Sciatic nerve (tissue), 2 donors: Measurements from ENCODE around the gene C6orf163. TPM values are rescaled to one million over a fixed set of nuclear protein-coding genes. Genes with fewer than 3 reads are reported as not detected.
"Not testable (repeated sequence)": the region's sequence is repeated elsewhere in the genome, so short reads cannot be mapped to it uniquely, and the experiment has no call there.

ENCODE experiments used
- ATAC-seq: fragments of 200-7000 bp; cut with Tn5 transposase; one replicate; pipeline ENCODE4 v1.9.1; 2020; ENCODE audit warnings: mild to moderate bottlenecking, moderate library complexity
- DNase-seq: peaks from one replicate; pipeline ENCODE4 v3.0.0-alpha.2; 2020; ENCODE audit warnings: low spot score
- intact Hi-C: fragments of 100-400 bp; cut with DNase I; formaldehyde crosslinking; loops from one replicate; pipeline ENCODE4 v1.14.2; 2022
- total RNA-seq: library from RNA; stranded (reverse); fragmentation: NEBNext Ultra II Directional; extraction: Animal tissue kit (Norgen Biotek cat#: 25700); gene quantifications from one replicate; pipeline ENCODE4 v1.2.1, GENCODE V29; 2021
- donor health status: DM: no; HTN: no; CAD: no.
- donor health status: DM: no; HTN: no; CAD: no.

C6orf163 gene
- total RNA-seq = 4.7 TPM

DNA sequence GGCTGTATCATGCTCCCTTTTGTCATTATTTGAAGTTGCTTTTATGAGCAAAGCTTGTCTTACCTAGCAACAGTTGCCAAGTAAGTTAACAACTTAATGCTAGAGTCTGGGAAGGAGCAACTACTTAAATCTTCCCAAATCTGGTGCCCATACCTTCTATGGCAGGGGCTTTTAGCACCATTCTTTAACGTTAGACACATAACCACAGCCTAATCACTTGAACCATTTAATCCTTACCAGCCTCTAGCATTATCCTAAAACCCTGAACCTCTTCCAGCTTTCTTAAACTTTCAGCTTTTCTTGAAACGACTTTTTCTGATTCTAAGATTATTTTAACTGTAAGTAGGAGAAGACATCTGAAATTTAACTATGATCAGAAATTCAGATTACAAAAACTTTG is at the start of gene C6orf163:
Gene C6orf163, plus strand, starts transcription at position 83 of the 400 bp plus-strand sequence. Its CDS starts 287 bp downstream, at position 370.
- intact Hi-C loops = no loop called here
- DNase-seq = no peak
- ATAC-seq = no peak

GRCh38 chr6:87297119-87297518 is 47.5 kb upstream of the C6orf163 start:
- intact Hi-C loops = no loop called here
- no peak for DNase-seq

DNA sequence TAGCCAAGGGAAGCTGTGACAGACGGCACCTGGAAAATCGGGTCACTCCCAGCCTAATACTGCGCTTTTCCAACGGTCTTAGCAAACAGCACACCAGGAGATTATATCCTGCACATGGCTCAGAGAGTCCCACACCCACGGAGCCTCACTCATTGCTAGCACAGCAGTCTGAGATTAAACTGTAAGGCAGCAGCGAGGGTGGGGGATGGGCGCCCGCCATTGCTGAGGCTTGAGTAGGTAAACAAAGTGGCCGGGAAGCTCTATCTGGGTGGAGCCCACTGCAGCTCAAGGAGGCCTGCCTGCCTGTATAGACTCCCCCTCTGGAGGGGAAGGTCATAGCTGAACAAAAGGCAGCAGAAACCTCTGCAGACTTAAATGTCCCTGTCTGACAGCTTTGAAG is 43.3 kb upstream of the C6orf163 start:
- ATAC-seq, DNase-seq, intact Hi-C loops: not testable (repeated sequence)

More at GRCh38 chr6:87297119-87297518, 47.5 kb upstream of the C6orf163 start:
- ATAC-seq = no peak

DNA sequence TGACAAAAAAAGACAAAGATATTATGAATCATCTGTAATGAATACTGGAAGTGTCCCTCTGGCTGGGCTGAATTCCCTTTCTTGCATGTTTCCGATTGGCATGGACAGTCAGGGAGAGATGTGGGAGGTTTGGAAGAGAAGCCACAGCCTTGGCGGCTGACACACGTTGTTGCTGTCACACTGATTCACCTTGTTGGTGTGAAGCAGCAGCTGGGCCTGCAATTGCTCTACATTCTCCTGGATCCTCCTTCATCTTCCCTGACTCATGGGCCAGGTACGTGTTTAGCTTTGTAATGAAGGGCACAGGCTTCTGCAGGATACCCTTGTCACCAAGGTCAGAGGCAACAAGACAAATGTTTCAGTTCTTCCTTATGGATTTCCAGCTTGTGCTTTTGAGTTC is 35.6 kb upstream of the C6orf163 start:
- intact Hi-C loops = no loop called here
- DNase-seq = no peak

GRCh38 chr6:87312860-87313259 is 31.8 kb upstream of the C6orf163 start:
- ATAC-seq (no peak), DNase-seq (no peak)
- intact Hi-C loops = no loop called here

More for the DNA sequence above, 35.6 kb upstream of the C6orf163 start:
- no peak for ATAC-seq

GRCh38 chr6:87315071-87315470 is 29.5 kb upstream of the C6orf163 start:
- DNase-seq = no peak
- intact Hi-C loops = no loop called here
- no peak for ATAC-seq

DNA sequence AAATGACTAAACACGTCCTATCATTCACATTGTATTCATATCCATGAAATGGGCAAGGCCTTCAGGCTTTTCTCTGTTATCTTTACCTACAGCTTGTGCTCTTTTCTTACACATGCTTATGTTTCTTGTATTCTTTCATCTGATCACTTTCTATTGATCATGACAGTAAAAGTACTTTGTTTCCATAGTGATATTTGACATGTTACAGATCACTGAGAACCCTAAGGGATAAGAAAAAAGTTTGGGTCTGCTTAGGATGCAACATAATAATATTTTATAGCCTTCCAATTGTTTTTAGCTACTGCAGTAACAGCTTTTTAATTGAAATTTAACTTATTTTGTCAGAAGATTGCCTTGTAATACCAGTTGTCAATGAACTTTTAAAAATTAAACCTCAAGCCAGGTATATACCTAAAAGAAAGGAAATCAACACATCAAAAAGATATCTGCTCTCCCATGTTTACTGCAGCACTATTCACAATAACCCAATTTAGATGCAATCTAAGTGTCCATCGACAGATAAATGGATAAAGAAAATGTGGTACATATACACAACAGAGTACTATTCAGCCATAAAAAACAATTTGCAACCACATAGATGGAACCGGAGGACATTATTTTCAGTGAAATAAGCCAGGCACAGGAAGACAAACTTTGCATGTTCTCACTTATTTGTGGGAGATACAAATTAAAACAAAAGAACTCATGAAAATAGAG is 25.2 kb upstream of the C6orf163 start:
- DNase-seq (no peak), ATAC-seq (no peak)
- intact Hi-C loops = no loop called here

DNA sequence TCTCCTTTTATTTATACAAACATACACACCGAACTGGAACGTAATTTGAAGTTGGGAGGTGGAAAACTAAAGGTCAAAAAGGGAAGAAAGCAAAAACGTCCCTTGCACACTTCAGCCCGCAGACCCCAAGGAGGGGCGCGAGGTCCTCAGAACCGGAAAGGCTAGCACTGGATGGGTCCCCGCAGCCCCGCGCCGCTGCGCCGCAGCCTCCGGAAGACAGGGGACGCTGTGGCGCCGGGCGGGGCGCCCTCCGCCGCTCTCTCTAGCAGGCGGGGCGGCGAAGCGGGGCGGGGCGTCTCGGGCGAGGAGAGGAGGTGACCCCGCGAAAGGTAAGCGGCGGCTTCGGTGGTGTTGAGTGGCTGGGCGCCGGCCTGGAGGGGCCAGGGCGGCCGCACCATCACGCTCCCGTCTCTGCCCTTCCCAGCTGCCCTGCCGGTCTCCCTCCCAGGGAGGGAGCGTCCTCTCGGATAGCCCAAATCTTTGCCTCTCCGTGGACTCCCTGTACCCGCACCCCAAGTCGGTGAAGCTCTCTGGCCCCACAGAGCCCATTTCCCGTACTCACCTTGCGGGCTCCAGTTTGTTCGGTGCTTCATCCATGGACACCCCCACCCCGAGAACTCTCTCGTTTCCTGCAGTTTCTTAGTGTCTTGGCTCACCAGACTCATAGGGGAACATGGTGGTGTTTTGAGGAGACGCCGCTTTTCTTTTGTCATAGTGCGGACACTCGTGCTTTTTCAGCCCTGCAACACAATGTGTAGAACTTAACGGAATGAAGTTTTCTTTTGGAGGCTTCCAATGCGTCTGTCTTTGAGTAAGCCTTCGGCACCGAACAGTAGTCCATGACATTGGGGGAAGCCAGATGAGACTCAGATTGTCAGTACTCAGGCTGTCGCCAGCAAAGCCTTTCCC is 22.1 kb upstream of the C6orf163 start, which contains the start of gene SMIM8:
Gene SMIM8, plus strand, starts transcription at position 285 of the 909 bp plus-strand sequence. CDS start 14,444 bp downstream, outside the sequence.
- ATAC-seq (peak; percentile 99), DNase-seq (peak; percentile 87)
- intact Hi-C loops = no loop called here

DNA sequence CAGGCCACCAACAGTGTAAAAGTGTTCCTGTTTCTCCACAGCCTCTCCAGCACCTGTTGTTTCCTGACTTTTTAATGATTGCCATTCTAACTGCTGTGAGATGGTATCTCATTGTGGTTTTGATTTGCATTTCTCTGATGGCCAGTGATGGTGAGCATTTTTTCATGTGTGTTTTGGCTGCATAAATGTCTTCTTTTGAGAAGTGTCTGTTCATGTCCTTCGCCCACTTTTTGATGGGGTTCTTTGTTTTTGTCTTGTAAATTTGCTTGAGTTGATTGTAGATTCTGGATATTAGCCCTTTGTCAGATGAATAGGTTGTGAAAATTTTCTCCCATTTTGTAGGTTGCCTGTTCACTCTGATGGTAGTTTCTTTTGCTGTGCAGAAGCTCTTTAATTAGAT is 20.7 kb upstream of the C6orf163 start:
- DNase-seq, ATAC-seq, intact Hi-C loops: not testable (repeated sequence)

GRCh38 chr6:87330961-87331360 is 13.7 kb upstream of the C6orf163 start:
- ATAC-seq = no peak
- no peak for DNase-seq
- intact Hi-C loops = no loop called here

- intact Hi-C loops = no loop called here
- DNase-seq = no peak
- no peak for ATAC-seq
Measured at GRCh38 chr6:87333033-87333432, 11.6 kb upstream of the C6orf163 start.

DNA sequence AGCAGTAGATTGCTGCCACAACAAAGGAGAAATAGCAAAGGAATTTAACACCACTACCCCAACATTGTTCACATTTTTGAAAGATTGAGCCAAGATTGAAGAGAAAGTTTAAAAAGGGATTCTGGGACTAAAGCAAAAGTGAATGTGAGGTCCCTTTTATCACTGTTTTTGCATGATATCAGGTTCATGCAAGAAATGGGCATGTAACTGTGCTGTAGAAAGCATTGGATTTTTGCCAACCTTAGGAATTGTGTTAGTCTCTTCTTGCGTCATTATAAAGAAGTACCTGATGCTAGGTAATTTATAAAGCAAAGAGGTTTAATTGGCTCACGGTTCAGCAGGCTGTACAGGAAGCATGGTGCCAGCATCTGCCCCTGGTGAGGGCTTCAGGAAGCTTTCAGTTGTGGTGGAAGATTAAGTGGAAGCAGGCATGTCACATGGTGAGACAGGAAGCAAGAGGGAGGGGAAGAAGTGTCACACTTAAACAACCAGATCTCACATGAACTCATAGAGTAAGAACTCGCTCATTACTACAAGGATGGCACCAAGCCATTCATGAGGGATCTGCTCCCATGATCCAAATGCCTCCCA is 10.9 kb upstream of the C6orf163 start:
- ATAC-seq = no peak
- intact Hi-C loops = no loop called here
- no peak for DNase-seq

DNA sequence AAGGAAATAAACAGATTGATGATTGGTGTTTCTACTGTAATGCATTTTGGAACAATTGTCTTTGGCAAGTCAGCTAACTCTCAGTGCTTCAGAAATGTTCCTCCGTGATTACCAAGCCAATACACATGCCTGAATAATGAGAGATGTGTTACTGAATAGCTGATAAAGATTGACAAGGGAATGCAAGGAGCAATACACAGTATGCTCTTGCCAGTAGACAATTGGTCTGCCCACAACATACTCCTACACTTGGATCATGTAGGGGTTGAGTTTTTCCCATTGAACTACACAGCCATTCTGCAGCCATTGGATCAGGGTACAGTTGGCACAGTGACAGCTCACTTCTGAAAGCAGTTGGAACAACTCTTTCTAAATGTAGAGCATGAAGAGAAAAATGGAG is 9.9 kb upstream of the C6orf163 start:
- ATAC-seq (no peak), DNase-seq (no peak)
- intact Hi-C loops = no loop called here

DNA sequence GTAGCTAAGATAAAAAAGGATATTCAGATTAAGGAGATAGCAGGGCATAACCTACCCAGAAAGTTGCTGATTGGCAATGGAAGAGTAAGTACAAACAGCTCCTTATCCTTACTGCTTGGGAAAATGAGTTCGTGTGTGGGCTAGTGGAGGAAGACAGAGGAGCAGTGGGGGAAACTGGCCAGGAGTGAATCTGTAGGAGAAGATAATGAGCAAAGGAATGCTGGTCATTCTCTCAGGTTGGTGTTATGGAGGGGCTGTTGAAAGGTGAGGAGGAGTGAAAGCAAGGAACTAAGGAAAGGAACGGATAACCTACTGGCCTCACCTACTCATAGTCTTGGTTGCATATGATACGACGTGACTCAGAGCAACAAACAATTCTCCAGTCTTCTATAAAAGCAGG is 8.2 kb upstream of the C6orf163 start:
- intact Hi-C loops = no loop called here
- DNase-seq = no peak
- ATAC-seq = no peak

GRCh38 chr6:87340230-87340629 is 4.4 kb upstream of the C6orf163 start:
- ATAC-seq (no peak), DNase-seq (no peak)
- intact Hi-C loops = no loop called here

- DNase-seq = no peak
- intact Hi-C loops = no loop called here
- ATAC-seq = no peak
Measured at GRCh38 chr6:87341158-87341557, 3.5 kb upstream of the C6orf163 start.

DNA sequence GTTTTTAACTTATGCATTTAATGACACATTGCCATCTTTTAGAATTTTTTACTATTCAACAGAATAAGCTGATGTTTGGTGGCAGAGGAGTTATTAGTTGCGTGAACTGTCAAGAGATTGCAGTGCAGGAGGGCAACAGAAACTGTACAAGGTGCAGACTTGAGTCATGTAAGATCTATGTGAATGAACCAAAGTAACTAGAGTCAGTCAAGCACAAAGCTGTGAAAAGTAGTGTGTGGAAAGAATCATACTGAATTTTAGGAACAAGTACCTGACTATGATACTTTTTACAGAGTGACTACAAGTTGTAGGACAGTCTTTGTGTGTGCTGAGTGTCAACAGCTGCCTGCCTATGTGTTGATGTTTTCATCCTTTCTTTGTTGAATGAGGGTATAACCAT is 2.7 kb upstream of the C6orf163 start:
- no peak for DNase-seq
- intact Hi-C loops = no loop called here
- ATAC-seq = no peak

- no peak for DNase-seq
- intact Hi-C loops = no loop called here
- ATAC-seq = no peak
Measured at GRCh38 chr6:87342829-87343228, 1.8 kb upstream of the C6orf163 start.

DNA sequence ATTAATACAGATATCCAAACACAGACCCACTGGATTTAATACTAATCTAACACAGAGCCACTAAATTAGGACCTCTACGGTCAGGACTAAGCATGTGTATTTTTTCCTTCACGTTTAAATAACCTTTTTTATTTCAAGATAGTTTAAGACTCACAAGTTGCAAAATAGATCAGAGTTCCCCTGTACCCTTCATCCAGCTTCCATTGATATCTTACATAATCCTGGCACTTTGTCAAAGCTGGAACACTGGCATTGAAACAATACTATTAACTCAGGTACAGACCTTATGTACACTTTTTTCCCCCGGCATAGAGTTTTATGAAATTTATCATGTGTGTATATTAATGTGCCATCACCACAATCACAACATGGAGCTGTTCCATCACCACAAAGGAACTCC is 2.1 kb downstream of the C6orf163 start:
- ATAC-seq (no peak), DNase-seq (no peak)
- intact Hi-C loops = no loop called here

- DNase-seq = no peak
- ATAC-seq = no peak
- intact Hi-C loops = loop anchor here (10.0 kb wide), 1 partner anchor 395 kb away; no protein-coding TSS in a partner anchor
Measured at GRCh38 chr6:87349896-87350295, 5.3 kb downstream of the C6orf163 start.
